HepG2 (cell line): ENCODE data around the gene DCTN2. TPM values are rescaled to one million over a fixed set of nuclear protein-coding genes. Genes with fewer than 3 reads are reported as not detected.

Experiments
- CC2D1A ChIP-seq: sonication (generic); formaldehyde crosslinking; IDR thresholded peaks from 2 replicates; pipeline ENCODE4 v1.8.1; 2023; ENCODE audit warnings: mild to moderate bottlenecking, missing genetic modification reagents
- HIVEP1 ChIP-seq: sonication (generic); formaldehyde crosslinking; IDR thresholded peaks from 2 replicates; pipeline ENCODE4 v1.4.0; 2020; ENCODE audit warnings: mild to moderate bottlenecking, missing genetic modification reagents
- MAFK ChIP-seq, 2 experiments: IDR thresholded peaks in 1 of 2; conservative IDR thresholded peaks in 1 of 2; 2 replicates each; pipeline ENCODE4 v1.6.1; 2011; ENCODE audit warnings: improper control_type of control experiment in 2 of 2, low read length in 2 of 2
- MED1 ChIP-seq: sonication (generic); formaldehyde crosslinking; IDR thresholded peaks from 2 replicates; pipeline ENCODE4 v1.4.0; 2020; ENCODE audit warnings: missing genetic modification reagents
- MTA3 ChIP-seq: sonication (generic); formaldehyde crosslinking; IDR thresholded peaks from 2 replicates; pipeline ENCODE4 v1.4.0; 2020; ENCODE audit warnings: missing genetic modification reagents
- MTF2 ChIP-seq: sonication (generic); formaldehyde crosslinking; IDR thresholded peaks from 2 replicates; pipeline ENCODE4 v1.5.0; 2020; ENCODE audit warnings: missing genetic modification reagents, borderline replicate concordance
- NR2F1 ChIP-seq, 2 experiments: fragments of 450-650 bp in 1 of 2; formaldehyde crosslinking in 1 of 2; IDR thresholded peaks; 2 replicates each; pipeline versions ENCODE4 v1.5.0 to v1.6.1; 2016 to 2020; ENCODE audit warnings: mild to moderate bottlenecking in 1 of 2, missing compliant biosample characterization in 1 of 2, missing genetic modification reagents in 1 of 2, moderate library complexity in 1 of 2
- RBM22 ChIP-seq: fragments of 200-400 bp; formaldehyde crosslinking; optimal IDR thresholded peaks from 2 replicates; pipeline ENCODE3; 2017; ENCODE audit warnings: mild to moderate bottlenecking, low read length, moderate library complexity
- RCOR2 ChIP-seq: IDR thresholded peaks from 2 replicates; pipeline ENCODE4 v1.6.1; 2016; ENCODE audit warnings: missing biosample characterization, missing genetic modification reagents
- SOX5 ChIP-seq: IDR thresholded peaks from 2 replicates; pipeline ENCODE4 v1.6.1; 2016; ENCODE audit warnings: borderline replicate concordance
- SRSF4 ChIP-seq: fragments of 200-400 bp; formaldehyde crosslinking; IDR thresholded peaks from one replicate; pipeline ENCODE4 v1.6.1; 2018; ENCODE audit warnings: mild to moderate bottlenecking, low read depth, low read length, moderate library complexity; ENCODE audit not compliant: poor library complexity, severe bottlenecking
- SUZ12 ChIP-seq: fragments of 150-350 bp; IDR thresholded peaks from 2 replicates; pipeline ENCODE4 v1.6.1; 2014; ENCODE audit warnings: low read depth, low read length
- SYNCRIP ChIP-seq: fragments of 200-400 bp; formaldehyde crosslinking; IDR thresholded peaks from 2 replicates; pipeline ENCODE4 v1.6.1; 2018; ENCODE audit warnings: mild to moderate bottlenecking, low read depth, low read length; ENCODE audit not compliant: insufficient read depth
- TOE1 ChIP-seq: sonication (generic); formaldehyde crosslinking; IDR thresholded peaks from 2 replicates; pipeline ENCODE4 v1.4.0; 2020; ENCODE audit warnings: mild to moderate bottlenecking, missing genetic modification reagents
- ZBTB1 ChIP-seq: sonication (generic); formaldehyde crosslinking; IDR thresholded peaks from 2 replicates; pipeline ENCODE4 v1.4.0; 2020; ENCODE audit warnings: missing genetic modification reagents, borderline replicate concordance
- ZBTB25 ChIP-seq: IDR thresholded peaks from 2 replicates; pipeline ENCODE4 v1.6.1; 2018; ENCODE audit warnings: missing genetic modification reagents
- ZBTB3 ChIP-seq: sonication (generic); formaldehyde crosslinking; IDR thresholded peaks from 2 replicates; pipeline ENCODE4 v1.4.0; 2020; ENCODE audit warnings: low read depth, mild to moderate bottlenecking, moderate library complexity, missing genetic modification reagents, borderline replicate concordance
- ZNF20 ChIP-seq: sonication (generic); formaldehyde crosslinking; IDR thresholded peaks from 2 replicates; pipeline ENCODE4 v1.4.0; 2020; ENCODE audit warnings: mild to moderate bottlenecking, moderate library complexity, missing genetic modification reagents
- ZNF264 ChIP-seq: sonication (generic); formaldehyde crosslinking; IDR thresholded peaks from 2 replicates; pipeline ENCODE4 v1.4.0; 2020; ENCODE audit warnings: missing genetic modification reagents
- ZNF619 ChIP-seq: sonication (generic); formaldehyde crosslinking; IDR thresholded peaks from 2 replicates; pipeline ENCODE4 v1.4.0; 2020; ENCODE audit warnings: mild to moderate bottlenecking, missing genetic modification reagents
- ZNF629 ChIP-seq: sonication (generic); formaldehyde crosslinking; conservative IDR thresholded peaks from 2 replicates; pipeline ENCODE4 v1.5.0; 2020; ENCODE audit warnings: missing genetic modification reagents
- ZNF670 ChIP-seq: sonication (generic); formaldehyde crosslinking; IDR thresholded peaks from 2 replicates; pipeline ENCODE4 v1.8.0; 2022; ENCODE audit warnings: mild to moderate bottlenecking, missing genetic modification reagents, borderline replicate concordance
- ZNF713 ChIP-seq: sonication (generic); formaldehyde crosslinking; IDR thresholded peaks from 2 replicates; pipeline ENCODE4 v1.4.0; 2020; ENCODE audit warnings: mild to moderate bottlenecking, missing genetic modification reagents
- ZNF773 ChIP-seq: sonication (generic); formaldehyde crosslinking; IDR thresholded peaks from 2 replicates; pipeline ENCODE4 v1.4.0; 2020; ENCODE audit warnings: missing genetic modification reagents, borderline replicate concordance
- ZNF83 ChIP-seq: sonication (generic); formaldehyde crosslinking; IDR thresholded peaks from 2 replicates; pipeline ENCODE4 v1.4.0; 2020; ENCODE audit warnings: missing genetic modification reagents, mild to moderate bottlenecking, borderline replicate concordance
- polyA plus RNA-seq, 8 experiments: library from polyadenylated mRNA; depleted of rRNA in 3 of 8; stranded (reverse) in 7 of 8; unstranded in 1 of 8; fragments of >200 nt; fragmentation: Illumina TruSeq in 4 of 8; extraction: Trizol in 4 of 8; gene quantifications; 2 replicates each; pipeline versions ENCODE4 v1.2.1 to v1.2.3, GENCODE V29; 2011 to 2016; ENCODE audit warnings: low read depth in 4 of 8, missing spikeins in 1 of 8, mixed read lengths in 1 of 8; ENCODE audit not compliant: insufficient read depth in 1 of 8
- total RNA-seq, 5 experiments: library from RNA; depleted of rRNA; stranded (reverse); fragments of >200 nt; fragmentation: Illumina TruSeq; extraction: Trizol; gene quantifications; 2 replicates each; pipeline ENCODE4 v1.2.3, GENCODE V29; 2016; ENCODE audit warnings: low read depth in 1 of 5
- TF ChIP-seq, protein P1 (sequence below): IDR thresholded peaks from 2 replicates; pipeline ENCODE4 v1.6.1; 2016; ENCODE audit warnings: low read depth, control low read depth
- TF ChIP-seq, protein P2 (sequence below): sonication (generic); formaldehyde crosslinking; IDR thresholded peaks from 2 replicates; pipeline ENCODE4 v1.4.0; 2020; ENCODE audit warnings: missing genetic modification reagents

Gene DCTN2
- total and polyA plus RNA-seq, 2 of the 13 experiments (the other 11 are each of a cell fraction or from before 2014, with no cell fraction given) = 72.0 to 77.4 TPM

GRCh38 chr12:57583008-57583831 is 36.2 kb upstream of the DCTN2 start (continued):
- TF ChIP-seq, protein P1, sequence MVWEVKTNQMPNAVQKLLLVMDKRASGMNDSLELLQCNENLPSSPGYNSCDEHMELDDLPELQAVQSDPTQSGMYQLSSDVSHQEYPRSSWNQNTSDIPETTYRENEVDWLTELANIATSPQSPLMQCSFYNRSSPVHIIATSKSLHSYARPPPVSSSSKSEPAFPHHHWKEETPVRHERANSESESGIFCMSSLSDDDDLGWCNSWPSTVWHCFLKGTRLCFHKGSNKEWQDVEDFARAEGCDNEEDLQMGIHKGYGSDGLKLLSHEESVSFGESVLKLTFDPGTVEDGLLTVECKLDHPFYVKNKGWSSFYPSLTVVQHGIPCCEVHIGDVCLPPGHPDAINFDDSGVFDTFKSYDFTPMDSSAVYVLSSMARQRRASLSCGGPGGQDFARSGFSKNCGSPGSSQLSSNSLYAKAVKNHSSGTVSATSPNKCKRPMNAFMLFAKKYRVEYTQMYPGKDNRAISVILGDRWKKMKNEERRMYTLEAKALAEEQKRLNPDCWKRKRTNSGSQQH (CRISPR knock-in tag) = 0 out of 2 replicates have a peak, but pooled peaks have one; percentile 45
- TF ChIP-seq CC2D1A (CRISPR knock-in tag) = no peak
- no peak for TF ChIP-seq TOE1 (CRISPR knock-in tag)
- no peak for TF ChIP-seq ZNF670 (CRISPR knock-in tag)
- no peak for TF ChIP-seq HIVEP1 (CRISPR knock-in tag)
- TF ChIP-seq ZNF629 (CRISPR knock-in tag) = no peak
- no peak for TF ChIP-seq SRSF4
- no peak for TF ChIP-seq SUZ12
- TF ChIP-seq ZNF83 (CRISPR knock-in tag) = no peak
- no peak for TF ChIP-seq ZBTB1 (CRISPR knock-in tag)
- TF ChIP-seq MTF2 = no peak
- TF ChIP-seq NR2F1 (CRISPR knock-in tag; IDR thresholded peaks at IDR 0.05) = peak in 1 of 2 experiments; percentile 61; a peak in 1 of 4 replicates
- no peak for TF ChIP-seq ZNF713
- no peak for TF ChIP-seq ZBTB3 (CRISPR knock-in tag)
- no peak for TF ChIP-seq SYNCRIP
- TF ChIP-seq, protein P2, sequence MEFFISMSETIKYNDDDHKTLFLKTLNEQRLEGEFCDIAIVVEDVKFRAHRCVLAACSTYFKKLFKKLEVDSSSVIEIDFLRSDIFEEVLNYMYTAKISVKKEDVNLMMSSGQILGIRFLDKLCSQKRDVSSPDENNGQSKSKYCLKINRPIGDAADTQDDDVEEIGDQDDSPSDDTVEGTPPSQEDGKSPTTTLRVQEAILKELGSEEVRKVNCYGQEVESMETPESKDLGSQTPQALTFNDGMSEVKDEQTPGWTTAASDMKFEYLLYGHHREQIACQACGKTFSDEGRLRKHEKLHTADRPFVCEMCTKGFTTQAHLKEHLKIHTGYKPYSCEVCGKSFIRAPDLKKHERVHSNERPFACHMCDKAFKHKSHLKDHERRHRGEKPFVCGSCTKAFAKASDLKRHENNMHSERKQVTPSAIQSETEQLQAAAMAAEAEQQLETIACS (CRISPR knock-in tag) = no peak
- no peak for TF ChIP-seq RBM22
- TF ChIP-seq MTA3 (CRISPR knock-in tag) = no peak
- peak; percentile 50 for TF ChIP-seq MED1 (CRISPR knock-in tag)
- no peak for TF ChIP-seq ZNF619 (CRISPR knock-in tag)
- no peak for TF ChIP-seq ZNF773 (CRISPR knock-in tag)
- no peak for TF ChIP-seq RCOR2 (CRISPR knock-in tag)
- no peak for TF ChIP-seq ZNF264 (CRISPR knock-in tag)
- TF ChIP-seq ZNF20 = no peak
- TF ChIP-seq ZBTB25 (CRISPR knock-in tag) = no peak
- TF ChIP-seq MAFK (conservative IDR thresholded peaks at IDR 0.05 in 1 of 2, IDR thresholded peaks at IDR 0.05 in 1 of 2; ENCODE audit: low read length in 2 of 2) = no peak
- no peak for TF ChIP-seq SOX5
